GM19467 (cell line): ENCODE measurements around the gene ANKDD1A.

Source experiments
- ATAC-seq: cut with Tn5 transposase; IDR thresholded peaks from one replicate; pipeline ENCODE4 v1.9.1; 2021; ENCODE audit warnings: mild to moderate bottlenecking, moderate library complexity; ENCODE audit not compliant: unreplicated experiment

Gene ANKDD1A

DNA sequence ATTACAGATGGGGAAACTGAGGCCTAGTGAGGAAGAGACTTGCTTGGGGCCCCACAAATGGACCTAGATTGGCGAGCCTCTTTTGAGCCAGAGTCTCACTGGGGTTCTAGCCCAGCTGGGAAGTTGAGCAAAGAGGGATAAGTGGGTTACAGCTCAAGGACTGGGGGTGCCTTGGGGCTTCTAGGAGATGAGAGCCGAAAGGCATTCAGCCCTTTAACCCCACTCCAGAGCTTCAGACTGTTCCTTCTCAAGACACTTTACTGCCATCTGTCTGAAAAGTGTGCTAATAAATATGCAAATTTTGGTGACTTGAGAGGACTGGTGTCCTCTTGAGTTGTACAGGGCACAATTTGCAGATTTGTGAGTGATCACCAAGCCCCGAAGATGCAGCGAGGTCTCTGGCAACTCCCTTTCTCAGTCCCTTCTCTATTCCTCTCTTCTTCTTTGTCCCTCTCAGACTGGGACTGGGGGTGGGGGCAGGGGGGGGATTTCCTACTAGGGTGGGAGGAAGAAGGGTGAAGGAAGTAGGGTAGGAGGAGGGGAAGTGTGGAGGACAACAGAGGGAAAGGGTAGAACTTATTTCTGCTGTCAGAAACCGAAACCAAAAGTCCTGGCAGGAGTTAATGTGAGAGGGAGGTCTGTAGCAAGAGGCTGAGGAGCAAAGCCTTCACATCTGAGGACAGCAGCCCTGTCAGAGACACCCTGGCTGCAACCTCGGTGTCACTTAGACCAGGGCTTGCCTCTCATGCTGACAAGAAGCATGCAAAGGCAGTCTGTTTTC is 16.2 kb upstream of the ANKDD1A start:
- no peak for ATAC-seq

DNA sequence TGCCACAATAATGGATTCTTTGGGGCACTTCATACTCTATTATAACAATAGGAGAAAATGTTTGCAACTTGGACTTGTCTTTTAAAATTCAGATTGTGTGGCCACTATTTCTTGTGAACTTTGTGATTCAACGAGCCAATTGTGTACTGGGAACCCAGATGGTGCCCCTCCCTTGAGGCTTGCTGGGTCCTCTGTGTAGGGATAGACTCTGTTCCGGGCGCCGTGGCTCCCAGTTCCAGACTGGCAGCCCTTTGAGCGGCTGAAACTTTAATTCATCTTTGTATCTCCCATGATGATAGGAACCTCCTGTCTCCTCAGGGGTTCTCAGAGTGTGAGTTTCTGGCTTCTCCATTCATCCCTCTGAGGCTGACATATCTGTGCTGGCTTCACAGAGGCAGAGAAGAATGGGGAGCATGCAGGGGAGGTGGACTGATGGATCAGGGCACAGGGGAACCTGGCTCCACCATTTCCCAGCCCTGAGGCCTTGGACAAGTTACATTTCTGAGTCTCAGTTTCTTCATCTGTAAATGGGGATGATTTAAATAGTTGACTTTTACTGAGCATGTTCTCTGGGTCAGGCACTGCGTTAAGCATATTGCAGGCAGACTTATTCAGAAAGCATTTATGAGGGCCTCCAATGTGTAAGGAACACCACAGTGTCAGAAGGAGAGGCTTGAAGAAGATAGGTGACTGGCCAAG is 15.2 kb upstream of the ANKDD1A start:
- no peak for ATAC-seq

GRCh38 chr15:64897345-64897985 is 14.2 kb upstream of the ANKDD1A start:
- no peak for ATAC-seq

- no peak for ATAC-seq
These were observed 13.3 kb upstream of the ANKDD1A start for GRCh38 chr15:64898406-64898805.

DNA sequence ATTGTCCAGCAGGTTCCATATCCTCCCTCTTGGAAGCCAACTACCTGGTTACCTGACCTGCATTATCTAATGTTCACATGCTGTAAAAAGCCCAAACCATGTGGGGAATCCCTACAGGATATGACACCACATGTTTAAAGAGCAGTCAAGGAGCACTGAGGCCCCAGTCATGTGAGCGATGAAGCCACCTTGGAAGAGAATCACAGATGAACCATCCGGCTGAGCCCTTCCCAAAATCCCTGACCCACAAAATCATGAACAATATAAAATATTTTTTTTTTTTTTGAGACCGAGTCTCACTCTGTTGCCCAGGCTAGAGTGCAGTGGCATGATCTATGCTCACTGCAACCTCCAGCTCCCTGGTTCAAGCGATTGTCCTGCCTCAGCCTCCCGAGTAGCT is 10.6 kb upstream of the ANKDD1A start:
- no peak for ATAC-seq

- ATAC-seq: no peak
These were observed 9.8 kb upstream of the ANKDD1A start for GRCh38 chr15:64901914-64902313.

- no peak for ATAC-seq
These were observed 8.8 kb upstream of the ANKDD1A start for GRCh38 chr15:64902863-64903262.

- ATAC-seq: no peak
These were observed 8.3 kb upstream of the ANKDD1A start for GRCh38 chr15:64903326-64903950.

- no peak for ATAC-seq
These were observed 7.5 kb upstream of the ANKDD1A start for GRCh38 chr15:64904189-64904588.

DNA sequence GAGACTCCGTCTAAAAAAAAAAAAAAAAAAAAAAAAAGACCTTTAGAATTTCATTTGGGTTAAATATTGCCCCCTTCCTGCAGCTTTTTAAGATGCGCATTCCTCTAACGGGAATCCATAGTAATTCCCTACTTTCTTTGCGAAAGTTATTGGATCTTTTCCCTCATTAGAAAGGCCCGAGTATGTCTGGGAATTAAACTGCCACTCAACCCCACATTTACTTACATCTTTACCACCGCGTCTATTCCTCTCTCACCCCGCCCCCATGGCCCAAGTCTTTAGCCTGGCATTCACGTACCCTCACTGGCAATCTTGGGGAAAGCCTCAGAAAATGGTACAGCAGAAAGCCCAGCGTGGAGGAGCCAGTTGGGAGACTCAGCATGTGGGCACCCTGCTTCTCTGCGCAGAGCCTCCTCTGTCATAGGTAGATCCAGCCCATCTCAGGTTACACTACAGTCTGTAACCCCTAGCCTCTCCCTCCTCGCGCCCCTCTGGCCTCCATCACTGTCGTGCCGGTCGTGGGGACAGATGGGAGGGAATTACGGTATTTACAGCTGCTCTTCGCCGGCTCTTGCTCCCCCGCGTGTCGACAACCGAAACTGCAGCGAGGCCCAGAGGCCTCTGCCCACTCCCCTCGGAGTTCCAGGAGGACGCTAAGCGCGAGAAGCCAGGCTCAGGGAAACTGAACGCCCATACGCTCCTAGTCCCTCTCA is 6.4 kb upstream of the ANKDD1A start:
- no peak for ATAC-seq

- ATAC-seq: no peak
These were observed 5.8 kb upstream of the ANKDD1A start for GRCh38 chr15:64905941-64906340.

- ATAC-seq: no peak
These were observed 5.3 kb upstream of the ANKDD1A start for GRCh38 chr15:64906402-64906801.

DNA sequence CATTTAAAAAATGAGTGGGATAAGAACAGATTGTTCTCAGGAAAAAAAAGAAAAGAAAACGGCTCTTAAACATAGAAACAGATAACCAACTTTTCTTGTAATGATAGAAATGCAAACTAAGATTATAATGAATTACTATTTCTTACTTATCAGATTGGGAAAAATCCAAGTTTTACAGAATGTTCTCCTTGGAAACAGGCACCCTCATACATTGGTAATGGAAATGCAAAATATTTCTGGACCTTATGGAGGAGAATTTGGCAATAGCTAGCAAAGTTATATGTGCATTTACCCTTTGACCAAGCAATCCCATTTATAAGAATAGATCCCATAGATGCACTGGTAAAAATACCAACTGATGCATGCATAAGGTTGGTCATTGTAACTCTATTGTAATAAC is 3.7 kb upstream of the ANKDD1A start:
- ATAC-seq: no peak

- ATAC-seq: no peak
These were observed 2.2 kb upstream of the ANKDD1A start for GRCh38 chr15:64909546-64909945.

DNA sequence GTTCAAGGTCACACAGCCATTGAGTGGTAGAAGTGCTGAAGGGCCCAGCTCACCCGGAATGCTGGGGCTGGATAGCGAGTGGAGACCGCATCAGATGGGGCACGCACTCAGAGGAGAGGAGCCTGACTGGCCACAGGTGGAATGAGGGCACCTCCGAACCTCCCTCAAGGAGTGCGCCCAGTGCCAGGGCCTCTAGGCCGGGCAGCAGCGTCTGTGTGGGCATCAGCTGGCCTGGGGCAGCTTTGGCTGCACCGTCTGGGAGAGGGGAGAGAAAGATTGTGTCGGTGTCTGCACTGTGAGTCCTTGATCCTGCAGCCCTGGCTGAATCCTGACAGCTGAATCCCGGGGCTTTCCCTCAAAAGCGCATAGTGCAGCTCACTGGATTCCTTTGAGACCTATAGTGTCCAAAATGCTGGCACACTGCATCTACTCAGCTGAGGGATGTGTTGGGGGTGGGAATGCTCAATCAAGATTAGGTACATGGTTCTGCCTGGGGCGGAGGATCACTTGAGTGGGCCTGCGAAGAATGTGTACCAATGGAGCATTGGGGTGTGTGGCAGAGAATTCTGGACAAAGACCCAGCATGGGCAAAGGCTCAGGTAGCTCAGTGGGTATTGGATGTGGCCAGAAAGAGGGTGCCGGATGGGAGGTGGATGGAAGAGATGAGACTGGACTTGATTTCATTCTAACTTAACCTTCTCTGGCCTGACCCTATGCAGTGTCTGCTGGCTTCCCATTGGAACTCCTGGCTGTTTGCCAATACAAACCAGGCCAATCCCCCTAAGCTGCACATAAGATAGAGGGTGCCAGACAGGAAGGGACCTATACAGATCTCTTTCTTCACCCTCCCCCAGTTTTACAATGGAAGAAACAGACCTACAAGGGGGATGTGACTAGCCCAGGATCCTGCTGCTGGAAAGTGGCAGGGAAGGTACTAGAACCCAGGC is 950 bp downstream of the ANKDD1A start:
- ATAC-seq: no peak

- ATAC-seq: no peak
These were observed 4.0 kb downstream of the ANKDD1A start for GRCh38 chr15:64915518-64916227.

DNA sequence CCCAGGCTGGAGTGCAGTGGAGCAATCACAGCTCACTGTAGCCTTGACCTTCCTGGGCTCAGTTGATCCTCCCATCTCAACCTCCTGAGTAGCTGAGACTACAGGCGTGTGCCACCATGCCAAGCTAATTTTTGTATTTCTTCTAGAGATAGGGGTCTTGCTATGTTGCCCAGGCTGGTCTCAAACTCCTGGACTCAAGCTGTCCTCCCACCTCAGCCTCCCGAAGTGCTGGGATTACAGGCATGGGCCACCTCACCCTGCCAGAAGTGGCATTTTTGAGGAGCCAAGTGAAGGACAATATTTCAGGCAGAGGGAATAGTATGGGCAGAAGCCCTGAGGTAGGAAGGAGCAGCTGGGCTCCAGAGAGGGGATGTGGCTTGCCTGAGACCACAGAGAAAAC is 4.7 kb downstream of the ANKDD1A start:
- no peak for ATAC-seq

DNA sequence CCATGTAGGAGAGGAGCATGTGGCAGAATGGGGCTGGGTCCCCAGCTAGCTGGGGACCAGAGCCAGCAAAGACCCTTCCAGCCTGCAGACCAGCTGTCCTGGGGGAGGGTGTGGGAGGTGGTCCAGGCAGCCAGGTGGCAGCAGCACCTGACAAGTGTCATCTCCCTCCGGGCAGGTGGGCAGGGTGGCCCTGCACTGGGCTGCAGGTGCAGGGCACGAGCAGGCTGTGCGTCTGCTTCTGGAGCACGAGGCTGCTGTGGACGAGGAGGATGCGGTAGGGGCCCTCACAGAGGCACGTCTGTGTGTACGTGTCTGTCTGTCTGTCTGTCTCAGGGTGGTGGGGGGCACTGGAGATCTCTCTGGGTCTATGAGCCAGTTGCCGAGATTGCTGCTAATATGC is 5.5 kb downstream of the ANKDD1A start:
- ATAC-seq: no peak

DNA sequence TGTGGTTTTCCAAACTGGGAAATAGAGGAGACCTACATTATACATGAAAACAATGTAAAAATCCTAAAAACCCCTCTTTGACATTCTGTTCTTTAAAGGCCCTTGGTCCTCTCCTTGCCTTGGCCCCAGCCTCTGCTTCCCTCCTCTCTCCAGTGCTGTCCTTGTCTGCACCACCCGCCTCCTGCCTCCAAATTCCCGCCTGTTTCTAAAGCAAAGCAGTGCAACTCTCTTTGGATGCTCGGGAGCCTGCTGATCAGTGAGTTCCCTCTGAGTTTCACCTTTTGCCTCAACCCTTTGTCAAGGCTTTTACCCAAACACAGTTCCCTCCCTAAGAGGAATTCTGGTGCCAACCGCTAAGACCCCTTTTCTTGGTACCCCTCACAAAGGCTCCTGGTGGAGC is 8.0 kb downstream of the ANKDD1A start:
- no peak for ATAC-seq
